ENCODE data around the gene RABEP1. TPM values are rescaled to one million over a fixed set of nuclear protein-coding genes. Genes with fewer than 3 reads are reported as not detected.

RABEP1 gene
- total RNA-seq, 2 experiments from 2014 or later, result 58.7 to 60.6 TPM

DNA sequence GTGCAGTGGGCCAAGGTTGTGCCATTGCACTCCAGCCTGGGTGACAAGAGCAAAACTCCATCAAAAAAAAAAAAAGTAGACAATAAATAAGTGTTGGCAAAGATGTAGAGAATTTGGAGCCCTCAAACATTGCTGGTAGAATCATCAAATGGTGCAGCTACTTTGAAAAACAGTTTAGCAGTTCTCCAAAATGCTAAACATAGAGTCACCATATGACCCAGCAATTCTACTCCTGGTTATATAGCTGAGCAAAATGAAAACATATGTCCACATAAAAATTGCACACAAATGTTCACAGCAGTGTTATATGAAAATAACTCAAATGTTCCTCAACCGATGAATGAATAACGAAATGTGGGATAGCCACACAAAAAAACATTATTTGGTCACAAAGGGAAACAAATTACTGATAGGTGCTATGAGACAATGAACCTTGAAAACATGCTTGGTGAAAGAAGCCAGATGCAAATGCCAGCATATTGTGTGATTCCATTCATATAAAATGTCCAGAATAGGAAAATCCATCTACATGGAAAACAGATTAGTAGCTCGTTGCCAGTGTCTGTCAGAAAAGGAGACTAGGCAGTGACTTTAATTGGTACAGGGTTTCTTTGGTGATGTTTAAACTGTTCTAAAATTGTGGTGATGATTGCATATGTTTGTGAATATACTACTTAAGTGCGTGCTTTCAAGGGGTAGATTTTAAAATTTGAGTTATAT lies 12.7 kb upstream of the RABEP1 start:
- peaks cover 9% of the 10 kb centered on the region for H3K4me1 Mint-ChIP-seq (ENCODE audit: low read depth)
- H3K27me3 Mint-ChIP-seq, result no peaks in the 10 kb centered on the region
- ChIA-PET CTCF (interaction anchor here (1.0 kb wide), 1 partner anchor 16 kb away, joined by 4 read pairs; no protein-coding TSS in a partner anchor), POLR2A (no interaction called here)
- no peak overlapping the region for H3K27ac Mint-ChIP-seq
- TF ChIP-seq, protein P1, sequence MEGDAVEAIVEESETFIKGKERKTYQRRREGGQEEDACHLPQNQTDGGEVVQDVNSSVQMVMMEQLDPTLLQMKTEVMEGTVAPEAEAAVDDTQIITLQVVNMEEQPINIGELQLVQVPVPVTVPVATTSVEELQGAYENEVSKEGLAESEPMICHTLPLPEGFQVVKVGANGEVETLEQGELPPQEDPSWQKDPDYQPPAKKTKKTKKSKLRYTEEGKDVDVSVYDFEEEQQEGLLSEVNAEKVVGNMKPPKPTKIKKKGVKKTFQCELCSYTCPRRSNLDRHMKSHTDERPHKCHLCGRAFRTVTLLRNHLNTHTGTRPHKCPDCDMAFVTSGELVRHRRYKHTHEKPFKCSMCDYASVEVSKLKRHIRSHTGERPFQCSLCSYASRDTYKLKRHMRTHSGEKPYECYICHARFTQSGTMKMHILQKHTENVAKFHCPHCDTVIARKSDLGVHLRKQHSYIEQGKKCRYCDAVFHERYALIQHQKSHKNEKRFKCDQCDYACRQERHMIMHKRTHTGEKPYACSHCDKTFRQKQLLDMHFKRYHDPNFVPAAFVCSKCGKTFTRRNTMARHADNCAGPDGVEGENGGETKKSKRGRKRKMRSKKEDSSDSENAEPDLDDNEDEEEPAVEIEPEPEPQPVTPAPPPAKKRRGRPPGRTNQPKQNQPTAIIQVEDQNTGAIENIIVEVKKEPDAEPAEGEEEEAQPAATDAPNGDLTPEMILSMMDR (IDR thresholded peaks at IDR 0.05), result no peak
- ATAC-seq (no peak), DNase-seq (no peak)
- intact Hi-C loops (cut with micrococcal nuclease), result no loop called here
- H3K36me3 Mint-ChIP-seq (ENCODE audit: low read depth), result no peaks in the 10 kb centered on the region
- H3K4me3 Mint-ChIP-seq, result no peak overlapping the region
- H3K9me3 Mint-ChIP-seq, result no peaks in the 10 kb centered on the region

- Mint-ChIP-seq H3K9me3 (no peaks in the 10 kb centered on the region), H3K36me3 (ENCODE audit: low read depth) (no peaks in the 10 kb centered on the region), H3K4me1 (ENCODE audit: low read depth) (peaks cover 9% of the 10 kb centered on the region), H3K4me3 (peak overlapping the region; percentile 11), H3K27me3 (no peaks in the 10 kb centered on the region), H3K27ac (peak overlapping the region; percentile 3)
- TF ChIP-seq, protein P1 (IDR thresholded peaks at IDR 0.05), result no peak
- ATAC-seq, result peak; percentile 82
- intact Hi-C loops (cut with micrococcal nuclease), result no loop called here
- peak; percentile 47 for DNase-seq
- ChIA-PET CTCF (interaction anchor here (1.0 to 1.2 kb wide), 2 partner anchors 24 to 75 kb away, joined by 3 to 4 read pairs; no protein-coding TSS in a partner anchor), POLR2A (interaction anchor here (0.6 to 2.1 kb wide), 4 partner anchors 9 to 304 kb away, joined by 3 to 9 read pairs (median 3); partner anchors contain the start of gene RABEP1)
Observed at GRCh38 chr17:5272322-5272721, 9.8 kb upstream of the RABEP1 start.

DNA sequence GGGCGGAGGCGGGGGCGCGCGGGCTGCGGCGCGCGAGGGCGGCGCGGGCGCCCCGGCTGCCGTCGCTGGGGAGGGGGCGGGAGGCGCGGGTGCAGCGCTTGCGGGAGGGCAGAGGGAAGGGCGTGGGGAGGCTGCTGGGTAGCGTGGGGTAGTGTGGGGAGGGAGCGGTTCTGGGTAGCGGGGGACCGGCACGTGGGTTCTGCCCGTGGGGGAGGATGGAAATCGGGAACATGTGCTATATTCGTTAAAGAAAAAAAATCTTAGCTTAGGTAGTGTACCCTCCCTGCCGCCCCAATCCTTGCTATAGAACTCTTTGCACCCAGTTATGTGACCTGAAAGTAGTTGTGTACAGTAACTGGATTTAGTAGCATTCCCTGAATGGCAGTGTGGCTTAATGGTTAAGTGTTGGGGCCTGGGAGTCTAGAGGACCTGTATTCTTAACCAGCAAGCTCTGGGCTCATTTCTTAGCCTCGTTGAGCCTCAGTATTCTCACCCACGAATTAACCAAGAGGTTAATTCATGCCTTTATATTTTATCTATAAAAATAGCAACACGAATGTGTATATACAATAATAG lies 646 bp downstream of the RABEP1 start:
- peak; percentile 49 for DNase-seq
- H3K4me3 Mint-ChIP-seq, result peak overlapping the region; percentile 82
- peak; percentile 5 for ATAC-seq
- H3K9me3 Mint-ChIP-seq, result no peaks in the 10 kb centered on the region
- peak overlapping the region; percentile 92 for H3K27ac Mint-ChIP-seq
- ChIA-PET CTCF (interaction anchor here (1.5 kb wide), 1 partner anchor 25 kb away, joined by 6 read pairs; no protein-coding TSS in a partner anchor), POLR2A (interaction anchor here (0.6 to 2.9 kb wide), 12 partner anchors 8 to 507 kb away, joined by 3 to 9 read pairs (median 4); no protein-coding TSS in a partner anchor)
- H3K27me3 Mint-ChIP-seq, result no peaks in the 10 kb centered on the region
- peaks cover 29% of the 10 kb centered on the region for H3K4me1 Mint-ChIP-seq (ENCODE audit: low read depth)
- intact Hi-C loops (cut with micrococcal nuclease), result loop anchor here (10.0 kb wide), 1 partner anchor 88 kb away; the partner anchor contains the start of gene ZNF594
- TF ChIP-seq, protein P1 (IDR thresholded peaks at IDR 0.05), result no peak
- peaks cover 22% of the 10 kb centered on the region for H3K36me3 Mint-ChIP-seq (ENCODE audit: low read depth)

DNA sequence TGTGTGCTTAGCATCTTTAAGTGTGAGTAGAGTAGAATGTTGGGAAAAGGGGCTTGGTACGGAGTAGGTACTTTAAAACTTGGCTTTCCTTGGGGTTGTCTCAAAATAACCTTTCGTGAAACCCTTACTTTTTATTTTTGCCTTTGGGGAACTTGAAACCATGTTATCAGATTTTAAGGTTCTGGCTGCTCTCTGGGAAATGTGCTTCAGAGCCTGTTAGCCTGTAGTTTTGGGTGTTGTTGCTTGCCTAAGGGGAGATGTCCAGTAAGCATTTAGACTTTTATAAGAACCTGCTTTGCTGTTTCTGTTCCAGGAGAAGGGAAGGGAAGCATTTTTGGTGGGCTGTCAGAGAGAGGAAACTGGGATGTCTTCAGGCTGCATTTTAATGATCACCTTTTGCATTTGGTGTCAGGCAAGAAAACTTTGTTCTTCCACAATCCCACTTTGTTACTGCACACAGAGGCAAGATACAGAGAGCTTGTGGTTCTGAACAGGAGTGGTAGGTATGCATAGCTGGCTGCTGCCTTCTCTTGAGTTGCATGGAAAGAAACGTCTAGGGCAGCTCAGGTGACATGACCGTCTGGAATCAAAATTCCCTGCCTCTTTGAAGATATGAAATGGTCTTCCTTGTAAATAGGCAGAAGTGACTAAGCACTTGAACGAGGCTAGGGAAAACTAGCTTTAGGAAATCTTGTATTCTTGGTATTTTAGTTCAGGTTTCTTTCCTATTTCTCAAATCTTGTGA lies 1.7 kb downstream of the RABEP1 start:
- no peak for DNase-seq
- ChIA-PET POLR2A (interaction anchor here (0.6 to 1.0 kb wide), 4 partner anchors 8 to 508 kb away, joined by 3 to 5 read pairs (median 4); no protein-coding TSS in a partner anchor), CTCF (interaction anchor here (1.5 to 1.9 kb wide), 2 partner anchors 13 to 24 kb away, joined by 6 read pairs; no protein-coding TSS in a partner anchor)
- peaks cover 26% of the 10 kb centered on the region for H3K36me3 Mint-ChIP-seq (ENCODE audit: low read depth)
- H3K4me3 Mint-ChIP-seq, result peak overlapping the region; percentile 82
- TF ChIP-seq, protein P1 (IDR thresholded peaks at IDR 0.05), result no peak
- no peaks in the 10 kb centered on the region for H3K9me3 Mint-ChIP-seq
- peak overlapping the region; percentile 92 for H3K27ac Mint-ChIP-seq
- ATAC-seq, result no peak
- H3K4me1 Mint-ChIP-seq (ENCODE audit: low read depth), result peaks cover 36% of the 10 kb centered on the region
- no peaks in the 10 kb centered on the region for H3K27me3 Mint-ChIP-seq
- intact Hi-C loops (cut with micrococcal nuclease), result loop anchor here (10.0 kb wide), 1 partner anchor 89 kb away; the partner anchor contains the start of gene ZNF594

All from activated CD8-positive, alpha-beta T cell treated with anti-CD3 and anti-CD28 coated beads for 36 hours (primary cell).